OCI-LY1 (cell line): Measurements from ENCODE around the gene CCDC28B.

Source experiments
- H2AFZ ChIP-seq: fragments of 200-600 bp; sonication (generic), shearing (Covaris generic); 2 replicates; pipeline ENCODE4 v1.6.0; 2014; ENCODE audit warnings: antibody characterized with exemption, mild to moderate bottlenecking, low read length
- H3F3A ChIP-seq: fragments of 200-600 bp; sonication (generic), shearing (Covaris generic); 2 replicates; pipeline ENCODE4 v1.6.0; 2014; ENCODE audit warnings: mild to moderate bottlenecking, antibody characterized with exemption, low read length, moderate library complexity; ENCODE audit not compliant: insufficient read depth
- H3K27ac ChIP-seq: fragments of 200-600 bp; sonication (generic); 2 replicates; pipeline ENCODE4 v1.5.1; 2014; ENCODE audit warnings: low read length, mixed run types, mild to moderate bottlenecking, low read depth; ENCODE audit not compliant: poor library complexity, severe bottlenecking
- H3K27me3 ChIP-seq: fragments of 200-600 bp; sonication (generic); 2 replicates; pipeline ENCODE4 v1.6.0; 2014; ENCODE audit warnings: antibody characterized with exemption, mild to moderate bottlenecking, low read length, moderate library complexity; ENCODE audit not compliant: insufficient read depth
- H3K36me3 ChIP-seq: fragments of 200-600 bp; sonication (generic); 2 replicates; pipeline ENCODE4 v1.6.1; 2014; ENCODE audit warnings: mild to moderate bottlenecking, antibody characterized with exemption, low read length, moderate library complexity, mixed read lengths; ENCODE audit not compliant: insufficient read depth
- H3K4me1 ChIP-seq: fragments of 200-600 bp; sonication (generic); 2 replicates; pipeline ENCODE4 v1.5.1; 2014; ENCODE audit warnings: mild to moderate bottlenecking, low read length, moderate library complexity; ENCODE audit not compliant: insufficient read depth, severe bottlenecking
- H3K4me2 ChIP-seq: fragments of 200-600 bp; sonication (generic), shearing (Covaris generic); 2 replicates; pipeline ENCODE4 v1.6.1; 2014; ENCODE audit warnings: low read length
- H3K4me3 ChIP-seq: fragments of 200-600 bp; sonication (generic); 2 replicates; pipeline ENCODE4 v1.5.1; 2014; ENCODE audit warnings: low read length, low read depth, mild to moderate bottlenecking, mixed read lengths; ENCODE audit not compliant: poor library complexity, severe bottlenecking
- H3K79me2 ChIP-seq: fragments of 200-600 bp; shearing (Covaris generic); 2 replicates; pipeline ENCODE4 v1.6.1; 2016; ENCODE audit warnings: mixed run types, low read length, mixed read lengths; ENCODE audit not compliant: insufficient read depth
- H3K9ac ChIP-seq: fragments of 200-600 bp; sonication (generic), shearing (Covaris generic); 2 replicates; pipeline ENCODE4 v1.6.1; 2014; ENCODE audit warnings: mild to moderate bottlenecking, low read length, mixed read lengths
- H3K9me2 ChIP-seq: fragments of 200-600 bp; sonication (generic), shearing (Covaris generic); 2 replicates; pipeline ENCODE4 v1.6.1; 2014; ENCODE audit warnings: low read depth, mild to moderate bottlenecking, low read length, mixed read lengths
- H3K9me3 ChIP-seq: fragments of 200-600 bp; shearing (Covaris generic); 2 replicates; pipeline ENCODE4 v1.6.1; 2014; ENCODE audit warnings: low read length, mixed read lengths
- H4K20me1 ChIP-seq: fragments of 200-600 bp; sonication (generic), shearing (Covaris generic); 2 replicates; pipeline ENCODE4 v1.6.0; 2016; ENCODE audit warnings: mild to moderate bottlenecking, low read length; ENCODE audit not compliant: insufficient read depth
- CTCF ChIP-seq: fragments of 200-600 bp; sonication (generic), shearing (Covaris generic); IDR thresholded peaks from 2 replicates; pipeline ENCODE4 v1.5.1; 2017; ENCODE audit warnings: mild to moderate bottlenecking, antibody characterized with exemption, low read length, moderate library complexity, mixed read lengths
- EZH2 ChIP-seq: fragments of 200-600 bp; sonication (generic), shearing (Covaris generic); IDR thresholded peaks from 2 replicates; pipeline ENCODE4 v1.8.0; 2017; ENCODE audit warnings: borderline replicate concordance, mixed run types, mild to moderate bottlenecking, antibody characterized with exemption, low read length, moderate library complexity, mixed read lengths

Gene CCDC28B

DNA sequence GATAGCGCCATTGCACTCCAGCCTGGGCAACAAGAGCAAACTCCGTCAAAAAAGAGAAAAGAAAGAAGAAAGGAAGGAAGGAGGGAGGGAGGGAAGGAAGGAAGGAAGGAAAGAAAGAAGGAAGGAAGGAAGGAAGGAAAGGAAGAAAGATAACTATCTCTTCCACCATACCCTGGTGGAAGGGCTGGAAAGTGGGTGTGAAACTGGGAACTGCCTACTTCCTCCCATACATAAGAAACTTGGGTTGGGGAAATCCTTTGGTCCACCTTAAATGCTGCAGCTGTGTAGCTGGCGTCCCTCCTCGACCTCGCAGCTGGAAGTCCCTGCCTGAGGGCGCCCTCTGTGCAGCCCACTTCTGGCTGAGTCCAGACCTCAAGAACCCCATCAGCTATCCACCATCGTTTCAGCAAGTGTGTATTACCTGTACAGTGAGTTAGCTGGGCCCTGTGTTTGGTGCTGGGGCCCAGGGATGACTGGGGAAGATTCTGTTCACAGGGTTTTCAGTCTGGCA is 42.0 kb downstream of the CCDC28B start:
- Histone ChIP-seq H3F3A (no peaks in the 10 kb centered on the region), H3K9me3 (no peaks in the 10 kb centered on the region), H3K9me2 (no peaks in the 10 kb centered on the region), H2AFZ (no peak overlapping the region), H3K4me2 (no peak overlapping the region), H3K27me3 (no peaks in the 10 kb centered on the region), H3K36me3 (no peaks in the 10 kb centered on the region), H4K20me1 (no peaks in the 10 kb centered on the region), H3K4me1 (peaks cover 48% of the 10 kb centered on the region), H3K9ac (no peak overlapping the region), H3K4me3 (no peak overlapping the region), H3K27ac (peak overlapping the region; percentile 43), H3K79me2 (no peaks in the 10 kb centered on the region)
- TF ChIP-seq CTCF, result no peak
- no peak for TF ChIP-seq EZH2

- H3K9me3 ChIP-seq, result no peaks in the 10 kb centered on the region
- no peak within 1 kb of the TSS for H3K4me3 ChIP-seq
- peaks cover 64% of the 10 kb centered on the region for H3K4me1 ChIP-seq
- H3K9me2 ChIP-seq, result no peaks in the 10 kb centered on the region
- H3K27ac ChIP-seq, result peak within 1 kb of the TSS; percentile 100
- TF ChIP-seq EZH2 (no peak), CTCF (no peak)
- H2AFZ ChIP-seq, result no peak within 1 kb of the TSS
- no peaks in the 10 kb centered on the region for H3K27me3 ChIP-seq
- H3K4me2 ChIP-seq, result peak within 1 kb of the TSS; percentile 44; the same call in 1 of the 2 replicates
- no peaks in the 10 kb centered on the region for H3K36me3 ChIP-seq
- no peaks in the 10 kb centered on the region for H4K20me1 ChIP-seq
- no peak within 1 kb of the TSS; the same call in 1 of the 2 replicates for H3K9ac ChIP-seq
- H3K79me2 ChIP-seq, result no peaks in the 10 kb centered on the region
- H3F3A ChIP-seq, result peaks cover 7% of the 10 kb centered on the region
These were observed 46.5 kb downstream of the CCDC28B start, which contains the start of gene FAM167B for GRCh38 chr1:32246888-32247273. Gene FAM167B, plus strand, starts transcription at chr1:32247222. Its CDS starts 200 bp downstream, at chr1:32247422.

- no peaks in the 10 kb centered on the region for H3K9me3 ChIP-seq
- H3K4me2 ChIP-seq, result no peak overlapping the region
- peaks cover 68% of the 10 kb centered on the region for H3K4me1 ChIP-seq
- TF ChIP-seq EZH2, result no peak
- no peak for TF ChIP-seq CTCF
- no peaks in the 10 kb centered on the region for H3K36me3 ChIP-seq
- H3K9ac ChIP-seq, result no peak overlapping the region; the same call in 1 of the 2 replicates
- H2AFZ ChIP-seq, result no peak overlapping the region
- no peaks in the 10 kb centered on the region for H3K79me2 ChIP-seq
- H3K4me3 ChIP-seq, result no peak overlapping the region
- H3F3A ChIP-seq, result peaks cover 7% of the 10 kb centered on the region
- no peaks in the 10 kb centered on the region for H4K20me1 ChIP-seq
- H3K9me2 ChIP-seq, result no peaks in the 10 kb centered on the region
- H3K27ac ChIP-seq, result peak overlapping the region; percentile 100
- no peaks in the 10 kb centered on the region for H3K27me3 ChIP-seq
These were observed 47.1 kb downstream of the CCDC28B start for GRCh38 chr1:32247452-32247851.
